NCI-H345 treated with DMSO at 0.1 percent for 48 hours (cell line): ENCODE results near the gene PGS1.

Source experiments
- DNase-seq: peaks from one replicate; lab custom pipeline; 2025; ENCODE audit not compliant: unreplicated experiment; lab: John Stamatoyannopoulos, UW

Gene PGS1

DNA sequence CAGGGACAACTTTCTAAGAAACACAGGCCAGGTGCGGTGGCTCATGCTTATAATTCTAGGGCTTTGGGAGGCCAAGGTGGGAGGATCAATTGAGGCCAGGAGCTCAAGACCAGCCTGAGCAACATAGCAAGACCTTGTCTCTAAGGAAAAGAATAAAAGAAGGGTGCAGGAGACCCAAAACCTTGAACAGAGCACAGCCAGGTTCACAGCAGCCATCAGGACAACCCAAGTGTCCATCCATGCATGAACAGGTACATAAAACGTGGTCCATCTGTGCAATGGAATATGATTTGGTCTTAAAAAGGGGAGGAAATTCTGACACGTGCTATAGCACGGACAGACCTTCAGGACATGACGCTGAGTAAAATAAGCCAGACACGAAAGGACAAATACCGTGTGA, 91.0 kb downstream of the PGS1 start:
- no peak for DNase-seq

DNA sequence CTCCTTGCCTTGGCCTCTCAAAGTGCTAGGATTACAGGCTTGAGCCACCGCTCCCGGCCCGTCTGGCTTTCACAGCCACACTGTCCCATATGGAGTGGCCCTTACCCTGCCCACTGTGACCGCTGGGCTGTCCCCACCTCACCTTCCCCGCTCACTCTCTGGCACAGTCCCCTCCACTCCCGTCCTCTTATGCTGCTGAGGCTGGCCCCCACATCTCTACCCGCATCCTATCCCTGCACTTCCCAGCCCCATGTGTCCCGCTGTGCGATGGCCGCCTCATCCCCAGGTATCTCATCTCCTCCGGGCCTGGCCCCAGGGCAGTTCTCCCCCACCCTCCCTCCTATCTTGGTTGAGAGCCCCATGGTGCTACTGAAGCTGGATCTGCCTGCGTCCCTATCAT, 93.2 kb downstream of the PGS1 start:
- no peak for DNase-seq

DNA sequence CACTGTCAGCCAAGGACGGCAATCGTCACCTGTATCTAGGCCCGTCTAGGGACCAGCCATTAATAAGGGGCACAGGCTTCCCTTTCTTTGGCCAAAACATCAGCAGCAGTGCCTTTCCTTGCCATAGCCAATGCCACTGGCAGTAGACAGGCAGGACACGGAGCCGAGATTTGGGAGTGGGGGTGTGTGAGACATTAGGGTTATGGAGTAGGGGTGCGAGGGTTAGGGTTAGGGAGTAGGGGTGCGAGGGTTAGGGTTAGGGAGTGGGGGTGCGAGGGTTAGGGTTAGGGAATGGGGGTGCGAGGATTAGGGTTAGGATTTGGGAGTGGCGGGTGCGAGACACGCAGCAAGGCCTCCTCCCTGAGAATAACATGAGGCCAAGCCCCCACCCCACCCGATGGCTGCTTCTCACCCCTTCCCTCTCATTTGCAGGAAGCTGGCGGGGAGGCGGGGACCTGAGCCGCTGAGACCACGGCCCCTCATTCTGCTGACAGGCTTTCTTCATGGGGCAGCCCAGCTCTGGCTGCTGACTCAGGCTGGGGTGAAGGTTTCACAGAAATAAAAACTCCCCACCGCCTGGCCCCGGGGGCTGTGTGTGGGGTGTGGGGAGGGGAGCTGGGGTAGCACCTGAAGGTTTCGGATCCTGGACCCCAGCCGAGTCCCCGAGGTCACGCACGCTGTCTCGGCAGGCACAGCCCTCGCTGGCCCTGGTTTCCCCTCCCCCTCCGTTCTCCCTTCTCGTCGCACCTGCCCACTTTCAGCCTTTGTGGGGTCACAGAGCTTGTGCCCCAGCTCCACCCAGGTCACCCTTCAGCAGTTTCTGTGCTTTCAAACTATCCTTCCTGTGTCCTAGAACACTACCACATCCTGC, 93.8 kb downstream of the PGS1 start:
- no peak for DNase-seq

DNA sequence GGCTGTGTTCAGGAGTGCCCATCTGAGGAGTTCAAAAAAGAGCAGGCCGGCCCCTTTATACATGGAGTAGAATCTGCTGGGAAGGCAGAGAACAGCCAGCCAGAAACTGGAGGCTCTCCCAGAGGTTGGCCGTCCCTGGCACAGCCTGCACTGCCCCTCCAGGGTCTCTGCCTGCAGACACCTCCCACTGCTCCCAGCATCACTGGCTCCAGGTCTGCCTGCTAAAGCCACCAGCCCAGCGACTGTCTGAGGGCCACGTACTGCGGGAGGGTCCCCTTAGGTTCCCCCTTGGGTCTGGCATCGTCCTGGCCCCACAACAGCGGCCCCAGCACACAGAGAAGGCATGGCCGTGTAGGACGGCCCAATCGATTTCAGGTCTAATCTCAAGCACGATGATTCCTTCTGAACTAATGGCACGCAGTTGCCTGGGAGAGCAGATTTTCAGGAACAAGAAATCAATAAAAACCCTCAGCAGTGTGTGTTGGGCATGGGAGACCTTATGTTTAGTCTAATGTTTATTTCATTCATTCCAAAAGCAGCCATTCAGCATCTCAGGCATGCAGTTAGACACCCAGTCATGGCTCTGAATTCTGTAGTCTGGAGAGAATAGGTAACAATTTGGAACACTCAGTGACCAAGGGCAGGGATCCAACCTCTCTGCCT, 95.6 kb downstream of the PGS1 start:
- DNase-seq, result no peak
